Stimulated activated naive CD4-positive, alpha-beta T cell treated with Interleukin-2 at 50 U/mL for 16 hours (primary cell): ENCODE results near the gene ADAMTS2.

Source experiments
- DNase-seq: peaks from one replicate; lab custom pipeline; 2025; lab: John Stamatoyannopoulos, UW

The ADAMTS2 gene

GRCh38 chr5:179160584-179160983 lies 184.7 kb downstream of the ADAMTS2 start:
- no peak for DNase-seq

DNA sequence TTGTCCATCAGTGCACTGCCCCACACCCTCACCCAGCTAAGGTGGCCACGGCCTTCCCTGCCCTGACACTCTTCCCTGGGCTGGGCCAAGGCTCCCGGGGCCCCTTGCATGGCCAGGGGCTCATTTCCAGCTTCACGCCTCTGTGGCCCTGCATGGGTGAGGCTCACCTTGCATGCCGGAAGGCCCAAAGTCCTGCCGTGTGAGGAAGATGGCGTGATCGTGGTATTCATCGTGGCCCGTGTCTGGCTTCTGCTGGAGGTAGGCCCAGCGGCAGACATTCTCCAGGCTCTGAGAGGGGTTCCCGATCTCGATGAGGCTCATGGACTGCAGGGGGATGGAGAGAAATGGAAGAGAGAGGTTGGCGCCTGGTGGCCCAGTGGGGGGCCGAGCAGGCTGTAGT lies 186.7 kb downstream of the ADAMTS2 start:
- no peak for DNase-seq

- no peak for DNase-seq
Observed at GRCh38 chr5:179154991-179155955, 190.0 kb downstream of the ADAMTS2 start.

- no peak for DNase-seq
Observed at GRCh38 chr5:179154346-179154990, 190.8 kb downstream of the ADAMTS2 start.

- no peak for DNase-seq
Observed at GRCh38 chr5:179153921-179154345, 191.3 kb downstream of the ADAMTS2 start.

GRCh38 chr5:179153341-179153901 lies 191.8 kb downstream of the ADAMTS2 start:
- no peak for DNase-seq

DNA sequence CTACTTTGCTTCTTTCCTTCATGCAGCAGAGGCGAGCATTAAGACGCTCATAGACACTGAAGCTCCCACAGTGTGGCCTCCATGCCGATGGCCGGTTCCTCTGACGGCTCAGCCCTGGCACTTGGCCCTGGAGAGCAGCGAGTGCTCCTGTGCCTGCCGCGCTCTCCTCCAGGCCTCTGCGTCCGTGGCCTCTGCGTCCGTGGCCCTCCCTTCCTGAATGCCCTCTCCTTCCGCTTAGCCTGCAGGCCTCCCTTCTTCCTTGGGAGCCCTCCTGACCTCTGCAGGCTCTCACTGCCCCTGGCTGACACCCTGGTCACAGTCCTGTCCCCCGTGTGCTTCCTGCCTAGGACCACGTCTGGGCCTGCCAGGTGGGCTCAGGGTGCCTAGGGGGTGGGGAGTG lies 192.3 kb downstream of the ADAMTS2 start:
- DNase-seq, result no peak

- no peak for DNase-seq
Observed at GRCh38 chr5:179152144-179152895, 192.9 kb downstream of the ADAMTS2 start.

DNA sequence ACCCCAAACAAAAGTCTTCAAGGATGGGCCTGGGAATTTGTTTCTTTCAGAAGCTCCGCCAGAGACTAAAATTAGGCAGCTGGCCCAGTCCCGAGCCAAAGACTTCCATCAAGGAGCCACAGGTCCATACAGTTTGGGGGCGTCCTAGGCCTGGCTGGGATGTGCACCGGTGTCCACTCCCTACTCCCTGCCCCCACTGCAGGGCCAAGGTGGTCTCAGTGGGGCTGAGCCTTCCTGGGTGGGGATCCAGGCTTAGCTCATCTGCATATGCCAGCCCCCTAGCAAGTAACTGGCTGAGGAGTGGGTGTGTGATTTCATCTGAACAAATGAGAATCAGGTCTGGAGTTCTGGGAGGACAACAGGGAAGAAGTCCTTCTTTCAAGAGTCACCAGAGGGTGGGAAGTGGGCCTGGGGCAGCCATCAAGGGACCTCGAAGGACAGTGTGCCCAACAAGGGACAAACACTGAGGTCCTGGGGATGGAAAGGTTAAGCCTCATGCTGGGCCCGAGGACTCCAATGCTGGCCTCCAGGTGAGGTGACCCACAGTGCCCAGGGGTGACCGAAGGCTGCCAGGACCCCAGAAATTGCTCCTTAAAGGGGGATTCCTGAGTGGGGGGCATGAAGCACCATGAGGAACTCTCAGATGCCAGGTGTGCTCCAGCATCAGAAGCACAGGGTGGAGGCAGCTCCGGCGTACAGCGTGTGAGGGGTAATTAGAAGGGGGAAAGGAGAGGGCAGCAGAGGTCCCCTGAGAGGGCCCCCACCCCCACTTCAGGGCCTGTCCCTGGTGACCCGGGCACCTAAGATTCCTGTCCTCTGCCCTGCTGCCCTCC lies 193.8 kb downstream of the ADAMTS2 start:
- no peak for DNase-seq

GRCh38 chr5:179150011-179150410 lies 195.2 kb downstream of the ADAMTS2 start:
- DNase-seq, result no peak

DNA sequence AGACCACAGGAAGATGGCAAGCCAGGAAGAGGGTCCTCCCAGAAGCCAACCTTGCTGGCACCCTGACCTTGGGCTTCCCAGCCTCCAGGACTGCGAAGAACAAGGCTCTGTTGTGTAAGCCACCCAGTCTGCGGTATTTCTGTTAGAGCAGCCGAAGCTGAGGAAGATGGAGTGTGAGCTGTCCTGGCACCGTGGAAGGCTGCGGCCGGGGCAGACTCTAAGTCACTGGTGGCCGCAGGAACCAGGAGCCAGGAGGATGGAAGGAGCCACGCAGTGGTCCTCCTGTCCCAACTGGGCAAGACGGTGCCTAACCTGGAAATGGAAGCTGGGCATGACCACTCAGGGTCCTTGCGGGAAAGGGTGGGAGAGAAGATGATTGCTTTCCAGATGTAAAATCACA lies 196.0 kb downstream of the ADAMTS2 start:
- DNase-seq, result no peak

DNA sequence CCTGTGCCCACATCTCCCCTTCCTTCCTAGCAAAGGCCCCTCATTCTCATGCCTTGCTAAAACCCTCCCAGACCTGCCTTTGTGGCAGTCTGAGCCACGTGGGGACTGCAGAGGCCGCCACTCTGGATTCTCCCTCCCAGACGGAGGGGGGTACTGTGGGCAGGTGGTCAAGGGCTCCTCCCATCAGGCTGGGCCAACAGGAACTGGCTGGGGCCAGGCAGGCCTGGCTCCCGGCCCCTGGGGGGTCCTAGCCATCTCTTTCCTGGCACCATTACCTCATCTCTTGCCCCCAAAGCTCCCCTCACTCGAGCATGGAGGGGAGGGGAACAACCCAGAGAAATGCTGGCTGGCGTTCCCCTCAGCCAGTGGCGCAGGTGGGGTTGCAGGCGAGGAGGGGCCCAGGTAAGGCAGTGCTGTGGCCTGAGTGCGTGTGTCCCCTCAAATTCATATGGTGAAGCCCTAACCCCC lies 196.5 kb downstream of the ADAMTS2 start:
- no peak for DNase-seq

GRCh38 chr5:179147991-179148702 lies 197.1 kb downstream of the ADAMTS2 start:
- DNase-seq, result no peak

DNA sequence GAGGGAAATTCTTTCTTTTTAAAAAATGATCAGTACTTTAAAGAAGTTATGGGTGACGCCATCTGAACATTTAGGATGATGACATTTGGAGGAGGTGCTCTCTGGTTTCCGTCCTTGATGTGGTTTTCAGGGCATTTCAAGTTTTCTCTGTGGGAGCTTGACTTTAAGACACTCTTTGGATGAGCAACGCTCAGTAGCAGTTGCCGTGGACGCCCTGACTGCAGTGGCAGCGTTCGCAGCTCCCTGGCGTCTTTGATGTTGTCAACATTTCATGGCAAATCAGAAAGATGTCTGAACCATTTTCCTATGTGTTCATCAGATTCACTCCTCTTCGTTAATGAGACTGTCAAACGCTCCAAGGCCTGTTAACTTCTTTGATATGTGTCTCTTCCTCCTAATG lies 199.0 kb downstream of the ADAMTS2 start:
- no peak for DNase-seq

DNA sequence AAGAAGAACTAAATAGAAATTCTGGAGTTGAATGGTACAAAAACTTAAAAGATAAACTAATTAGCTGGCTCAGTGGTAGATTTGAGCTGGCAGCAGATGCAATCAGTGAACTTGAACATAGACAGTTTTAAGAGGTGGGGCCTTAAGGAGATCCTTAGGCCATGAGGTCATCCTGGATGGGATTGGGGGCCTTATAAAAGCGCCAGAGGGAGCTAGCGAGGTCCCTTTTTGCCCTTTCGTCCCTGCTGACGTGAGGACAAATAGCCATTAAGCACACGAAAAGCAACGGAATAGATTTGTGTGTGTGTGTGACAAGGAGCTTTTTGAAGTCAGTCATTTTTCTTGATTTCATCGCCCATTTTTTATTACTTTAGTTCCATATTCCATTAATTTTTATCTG lies 201.8 kb downstream of the ADAMTS2 start:
- DNase-seq, result no peak

GRCh38 chr5:179142434-179143198 lies 202.6 kb downstream of the ADAMTS2 start:
- no peak for DNase-seq

- DNase-seq, result no peak
Observed at GRCh38 chr5:179141867-179142266, 203.4 kb downstream of the ADAMTS2 start.

- DNase-seq, result no peak
Observed at GRCh38 chr5:179140293-179140692, 205.0 kb downstream of the ADAMTS2 start.

DNA sequence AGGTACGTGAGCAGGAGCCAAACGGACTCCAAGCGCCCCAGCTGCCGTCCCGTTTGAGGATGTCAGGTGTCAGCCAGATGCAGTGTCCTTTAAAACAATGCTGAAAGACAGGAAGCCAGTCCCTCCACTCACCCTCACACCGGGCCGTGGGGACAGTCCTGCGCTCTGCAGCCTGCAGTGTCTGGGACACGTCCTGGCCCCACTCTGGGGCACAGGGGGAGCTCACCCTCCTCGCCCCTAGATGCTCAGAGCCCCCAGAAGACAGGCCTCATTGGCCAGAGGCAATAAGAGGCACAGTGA lies 205.4 kb downstream of the ADAMTS2 start:
- no peak for DNase-seq
